Gastrocnemius medialis (tissue), 4 donors: ENCODE results near the gene LRMDA. TPM values are rescaled to one million over a fixed set of nuclear protein-coding genes. Genes with fewer than 3 reads are reported as not detected.

Source experiments
- ATAC-seq, 2 donors: fragments of 150-250 bp; one replicate each; pipeline ENCODE4 v1.9.1; 2016
- DNase-seq, 2 donors: peaks; one replicate each; pipeline ENCODE4 v3.0.0-alpha.2; 2019
- H3K27ac ChIP-seq, 4 donors: fragments of 200-600 bp; sonication (generic); 1 replicate in 1 of 4; 2 replicates in 3 of 4; pipeline ENCODE4 v1.5.1; 2016 to 2018; ENCODE audit warnings: mild to moderate bottlenecking in 2 of 4, moderate library complexity in 1 of 4
- H3K27me3 ChIP-seq, 3 donors: fragments of 200-600 bp; sonication (generic) in 2 of 3; 1 replicate in 1 of 3; 2 replicates in 2 of 3; pipeline versions ENCODE4 v1.5.1 to v1.6.0; 2016 to 2019; ENCODE audit warnings: mild to moderate bottlenecking in 1 of 3, moderate library complexity in 1 of 3
- H3K36me3 ChIP-seq, 2 donors: fragments of 200-600 bp; sonication (generic) in 1 of 2; one replicate each; pipeline ENCODE4 v1.5.1; 2017 to 2018
- H3K4me1 ChIP-seq, 2 donors: fragments of 200-600 bp; sonication (generic) in 1 of 2; one replicate each; pipeline ENCODE4 v1.5.1; 2016 to 2017; ENCODE audit warnings: mild to moderate bottlenecking in 2 of 2
- H3K4me3 ChIP-seq, 4 donors: fragments of 200-600 bp; sonication (generic) in 3 of 4; 1 replicate in 1 of 4; 2 replicates in 3 of 4; pipeline ENCODE4 v1.5.1; 2016 to 2019; ENCODE audit warnings: mild to moderate bottlenecking in 2 of 4
- H3K9me3 ChIP-seq, 3 donors: fragments of 200-600 bp; sonication (generic) in 2 of 3; 1 replicate in 1 of 3; 2 replicates in 2 of 3; pipeline ENCODE4 v1.5.1; 2016 to 2019
- POLR2A ChIP-seq, 2 donors: fragments of 450-650 bp; IDR thresholded peaks; one replicate each; pipeline ENCODE4 v1.6.1; 2017; ENCODE audit warnings: antibody characterized with exemption in 2 of 2, mild to moderate bottlenecking in 2 of 2, moderate library complexity in 2 of 2
- in situ Hi-C, 4 donors: fragments of 200-750 bp; cut with MboI; loops; one replicate each; pipeline versions ENCODE4 v1.15.0 to v1.8.0; 2017; ENCODE audit warnings: low sequenced_read_pairs in 4 of 4
- intact Hi-C: fragments of 100-400 bp; cut with DNase I; formaldehyde crosslinking; loops from one replicate; pipeline ENCODE4 v1.15.1; 2023; ENCODE audit warnings: low total_unique reads
- total RNA-seq, 4 donors: library from RNA; depleted of rRNA; stranded (reverse); fragments of >200 nt; gene quantifications; one replicate each; pipeline versions ENCODE4 v1.1.0 to v1.2.3, GENCODE V29; 2016
- TF ChIP-seq, protein P1 (sequence below), 5 experiments: fragments of 450-650 bp in 3 of 5; fragments of 200-600 bp in 2 of 5; sonication (generic) in 2 of 5; IDR thresholded peaks in 4 of 5; conservative IDR thresholded peaks in 1 of 5; 1 replicate in 4 of 5; 2 replicates in 1 of 5; pipeline ENCODE4 v1.5.1; 2016 to 2019; ENCODE audit warnings: antibody characterized with exemption in 5 of 5, mild to moderate bottlenecking in 3 of 5, moderate library complexity in 3 of 5

Gene LRMDA
- total RNA-seq, 4 donors from 2014 or later, result 0.80 to 4.5 (median 1.4) TPM

DNA sequence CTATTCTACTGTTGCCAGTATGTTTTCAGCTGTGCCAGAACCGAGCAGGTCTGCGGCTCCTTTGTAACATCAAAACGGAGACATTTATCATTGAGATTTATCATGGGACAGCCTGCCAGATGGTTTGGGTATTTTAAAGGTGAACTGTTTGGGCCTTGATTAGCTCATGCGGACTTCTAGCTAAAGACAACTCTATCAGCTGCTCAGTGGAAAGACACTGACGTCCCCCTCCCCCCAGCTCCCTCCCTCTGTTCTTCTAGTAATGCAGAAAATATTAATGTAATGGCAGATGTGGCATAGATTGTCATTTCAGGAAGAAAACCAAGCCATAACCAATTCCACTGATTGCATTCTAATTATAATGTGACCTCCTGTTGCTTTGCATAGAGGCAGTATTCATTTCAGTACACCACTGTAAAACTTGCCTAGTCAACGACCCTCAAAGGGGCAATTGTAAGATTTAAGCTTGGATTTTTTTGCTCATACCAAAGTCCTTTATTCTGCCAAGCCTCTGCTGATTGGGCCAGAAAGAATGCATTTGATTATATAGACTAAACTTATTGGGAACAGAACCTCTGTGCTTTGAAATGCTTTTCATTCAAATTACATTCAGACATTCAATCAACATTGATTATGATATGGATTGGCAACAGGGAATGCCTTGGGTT lies 966.8 kb downstream of the LRMDA start:
- Histone ChIP-seq H3K36me3 (no peaks in the 10 kb centered on the region), H3K4me1 (peaks cover 0 to 20% of the 10 kb centered on the region in 2 donors), H3K4me3 (no peak overlapping the region), H3K9me3 (no peaks in the 10 kb centered on the region), H3K27me3 (no peaks in the 10 kb centered on the region), H3K27ac (peak overlapping the region in 2 of 4 donors; percentile 13 to 65)
- intact Hi-C loops (no loop called here), in situ Hi-C loops (no loop called here)
- DNase-seq (no peak), ATAC-seq (peak in 1 of 2 donors; percentile 54)
- TF ChIP-seq, protein P1, sequence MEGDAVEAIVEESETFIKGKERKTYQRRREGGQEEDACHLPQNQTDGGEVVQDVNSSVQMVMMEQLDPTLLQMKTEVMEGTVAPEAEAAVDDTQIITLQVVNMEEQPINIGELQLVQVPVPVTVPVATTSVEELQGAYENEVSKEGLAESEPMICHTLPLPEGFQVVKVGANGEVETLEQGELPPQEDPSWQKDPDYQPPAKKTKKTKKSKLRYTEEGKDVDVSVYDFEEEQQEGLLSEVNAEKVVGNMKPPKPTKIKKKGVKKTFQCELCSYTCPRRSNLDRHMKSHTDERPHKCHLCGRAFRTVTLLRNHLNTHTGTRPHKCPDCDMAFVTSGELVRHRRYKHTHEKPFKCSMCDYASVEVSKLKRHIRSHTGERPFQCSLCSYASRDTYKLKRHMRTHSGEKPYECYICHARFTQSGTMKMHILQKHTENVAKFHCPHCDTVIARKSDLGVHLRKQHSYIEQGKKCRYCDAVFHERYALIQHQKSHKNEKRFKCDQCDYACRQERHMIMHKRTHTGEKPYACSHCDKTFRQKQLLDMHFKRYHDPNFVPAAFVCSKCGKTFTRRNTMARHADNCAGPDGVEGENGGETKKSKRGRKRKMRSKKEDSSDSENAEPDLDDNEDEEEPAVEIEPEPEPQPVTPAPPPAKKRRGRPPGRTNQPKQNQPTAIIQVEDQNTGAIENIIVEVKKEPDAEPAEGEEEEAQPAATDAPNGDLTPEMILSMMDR (IDR thresholded peaks at IDR 0.05 in 4 of 5, conservative IDR thresholded peaks at IDR 0.05 in 1 of 5), result no peak
- TF ChIP-seq POLR2A (IDR thresholded peaks at IDR 0.05), result no peak

DNA sequence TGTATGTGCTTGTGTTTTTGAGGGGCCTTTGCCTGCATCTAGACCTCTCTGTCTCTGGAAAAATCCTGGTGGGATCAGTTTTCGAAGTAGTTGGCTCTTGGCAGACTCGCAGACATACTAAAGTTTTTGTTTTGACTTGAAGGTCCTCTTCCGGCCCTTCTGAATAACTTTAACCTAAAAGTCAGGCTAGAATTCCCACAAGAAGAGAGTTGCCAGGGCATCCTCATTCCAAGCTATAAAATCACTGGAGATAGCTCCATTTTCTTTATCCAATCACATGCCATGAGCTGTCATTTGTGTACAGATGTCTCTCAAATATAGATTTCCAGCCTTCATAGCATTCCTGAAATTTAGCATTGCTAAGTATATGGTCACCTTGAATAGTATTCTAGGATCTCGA lies 967.8 kb downstream of the LRMDA start:
- Histone ChIP-seq H3K27ac (no peak overlapping the region), H3K4me1 (peaks cover 0 to 17% of the 10 kb centered on the region in 2 donors), H3K4me3 (no peak overlapping the region), H3K36me3 (no peaks in the 10 kb centered on the region), H3K27me3 (no peaks in the 10 kb centered on the region), H3K9me3 (no peaks in the 10 kb centered on the region)
- intact Hi-C loops (no loop called here), in situ Hi-C loops (no loop called here)
- ATAC-seq (no peak), DNase-seq (no peak)
- TF ChIP-seq POLR2A (IDR thresholded peaks at IDR 0.05), result no peak
- TF ChIP-seq, protein P1 (IDR thresholded peaks at IDR 0.05 in 4 of 5, conservative IDR thresholded peaks at IDR 0.05 in 1 of 5), result no peak

DNA sequence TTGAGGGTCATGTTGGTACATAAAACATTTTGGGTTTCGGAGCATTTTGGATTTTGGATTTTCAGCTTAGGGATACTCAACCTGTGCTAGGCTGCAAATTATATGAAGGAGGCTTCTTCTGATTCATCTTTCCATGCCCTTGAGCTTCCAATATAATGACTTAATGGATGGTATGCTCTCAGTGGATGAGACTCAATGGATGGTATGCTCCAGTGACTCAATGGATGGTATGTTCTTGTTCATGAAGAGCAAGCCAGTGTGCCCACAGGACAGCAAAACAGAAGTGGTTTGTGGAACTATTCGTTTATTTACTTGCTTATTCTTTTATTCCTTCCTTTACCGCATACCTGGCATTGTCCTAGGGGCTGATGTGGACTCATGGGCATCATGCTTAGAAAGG lies 969.6 kb downstream of the LRMDA start:
- Histone ChIP-seq H3K36me3 (no peaks in the 10 kb centered on the region), H3K27me3 (no peaks in the 10 kb centered on the region), H3K27ac (no peak overlapping the region), H3K9me3 (no peaks in the 10 kb centered on the region), H3K4me1 (peaks cover 0 to 17% of the 10 kb centered on the region in 2 donors), H3K4me3 (no peak overlapping the region)
- intact Hi-C loops (no loop called here), in situ Hi-C loops (no loop called here)
- TF ChIP-seq, protein P1 (IDR thresholded peaks at IDR 0.05 in 4 of 5, conservative IDR thresholded peaks at IDR 0.05 in 1 of 5), result no peak
- TF ChIP-seq POLR2A (IDR thresholded peaks at IDR 0.05), result no peak
- ATAC-seq (no peak), DNase-seq (no peak)

DNA sequence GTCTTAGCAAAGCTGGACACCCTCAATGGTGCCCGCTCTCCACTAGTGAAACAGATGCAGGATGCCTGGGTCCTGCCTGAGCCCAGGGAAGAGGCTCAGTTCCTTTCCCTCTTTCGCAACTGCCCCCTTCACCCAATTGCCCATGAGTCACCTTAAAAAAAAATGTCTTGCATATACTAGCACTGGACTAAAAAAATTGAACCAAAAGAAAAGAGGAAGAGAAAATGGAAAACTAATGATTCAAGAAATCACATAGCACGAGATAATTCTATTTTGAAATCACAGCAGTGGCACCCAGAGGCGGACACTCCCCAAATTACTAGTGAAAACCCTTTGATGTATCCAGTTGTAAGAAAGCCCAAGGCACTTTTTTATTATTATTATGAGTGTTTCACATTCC lies 972.5 kb downstream of the LRMDA start:
- Histone ChIP-seq H3K27me3 (no peaks in the 10 kb centered on the region), H3K4me1 (no peaks in the 10 kb centered on the region), H3K9me3 (no peaks in the 10 kb centered on the region), H3K4me3 (no peak overlapping the region), H3K27ac (no peak overlapping the region), H3K36me3 (no peaks in the 10 kb centered on the region)
- TF ChIP-seq, protein P1 (IDR thresholded peaks at IDR 0.05 in 4 of 5, conservative IDR thresholded peaks at IDR 0.05 in 1 of 5), result no peak
- TF ChIP-seq POLR2A (IDR thresholded peaks at IDR 0.05), result no peak
- in situ Hi-C loops (no loop called here), intact Hi-C loops (no loop called here)
- peak in 1 of 2 donors; percentile 17 for DNase-seq
- peak in 1 of 2 donors; percentile 30 for ATAC-seq

DNA sequence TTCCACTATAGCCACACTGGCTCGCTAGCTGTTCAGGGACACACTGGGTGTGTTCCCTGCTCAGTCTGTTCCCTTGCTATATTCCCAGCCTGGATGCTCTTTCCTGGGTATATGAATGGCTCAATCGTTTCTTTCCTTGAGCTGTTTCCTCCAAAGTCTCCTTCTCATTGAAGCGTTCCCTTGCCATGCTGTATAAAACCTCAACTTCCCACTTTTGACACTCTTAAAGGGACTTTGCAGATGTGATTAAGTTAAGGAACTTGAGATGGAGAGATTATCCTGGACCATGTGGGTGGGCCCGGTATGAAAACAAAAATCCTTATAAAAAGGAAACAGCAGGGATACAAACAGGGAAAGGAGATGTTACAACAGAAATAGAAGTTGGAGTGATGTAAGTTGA lies 973.1 kb downstream of the LRMDA start:
- no peak for TF ChIP-seq POLR2A (IDR thresholded peaks at IDR 0.05)
- TF ChIP-seq, protein P1 (IDR thresholded peaks at IDR 0.05 in 4 of 5, conservative IDR thresholded peaks at IDR 0.05 in 1 of 5), result no peak
- ATAC-seq, result no peak
- Histone ChIP-seq H3K9me3 (no peaks in the 10 kb centered on the region), H3K27me3 (no peaks in the 10 kb centered on the region), H3K4me1 (no peaks in the 10 kb centered on the region), H3K4me3 (no peak overlapping the region), H3K27ac (no peak overlapping the region), H3K36me3 (no peaks in the 10 kb centered on the region)
- intact Hi-C loops, result no loop called here
- in situ Hi-C loops, result no loop called here
- DNase-seq, result no peak
